SW 1271 (cell line): ENCODE measurements around the gene PRR20E.
"Not testable (repeated sequence)": the region's sequence is repeated elsewhere in the genome, so short reads cannot be mapped to it uniquely, and the experiment has no call there.

Experiments
- DNase-seq, 2 experiments: peaks; one replicate each; lab custom pipeline; 2025; lab: John Stamatoyannopoulos, UW

Gene PRR20E

GRCh38 chr13:57166897-57167296, at the start of gene PRR20E:
Gene PRR20E (plus strand): TSS chr13:57167197. CDS start chr13:57167584, 387 bp downstream.
- not testable (repeated sequence) for DNase-seq

- DNase-seq, result no peak
These were observed 43.3 kb upstream of the PRR20E start for GRCh38 chr13:57123681-57124080.

- DNase-seq, result no peak
These were observed 38.1 kb upstream of the PRR20E start for GRCh38 chr13:57128909-57129308.

GRCh38 chr13:57136093-57136492, 30.9 kb upstream of the PRR20E start:
- DNase-seq, result no peak

- no peak for DNase-seq
These were observed 29.4 kb upstream of the PRR20E start for GRCh38 chr13:57137585-57137984.

DNA sequence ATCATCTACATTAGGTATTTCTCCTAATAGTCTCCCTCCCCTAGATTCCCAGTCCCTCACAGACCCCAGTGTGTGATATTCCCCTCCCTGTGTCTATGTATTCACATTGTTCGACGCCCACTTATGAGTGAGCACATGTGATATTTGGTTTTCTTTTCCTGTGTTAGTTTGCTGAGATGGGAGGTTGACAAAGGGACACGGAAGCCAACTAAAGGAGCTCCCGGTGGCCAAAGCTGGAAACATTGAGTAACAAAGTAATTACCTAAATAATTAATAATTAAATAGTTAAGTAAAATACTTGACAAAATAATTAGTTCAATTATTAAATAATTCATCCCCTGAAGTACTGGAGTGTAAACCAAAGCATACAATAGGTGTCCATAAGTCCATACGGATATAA, 28.0 kb upstream of the PRR20E start:
- no peak for DNase-seq

GRCh38 chr13:57139781-57140180, 27.2 kb upstream of the PRR20E start:
- DNase-seq, result not testable (repeated sequence)

DNA sequence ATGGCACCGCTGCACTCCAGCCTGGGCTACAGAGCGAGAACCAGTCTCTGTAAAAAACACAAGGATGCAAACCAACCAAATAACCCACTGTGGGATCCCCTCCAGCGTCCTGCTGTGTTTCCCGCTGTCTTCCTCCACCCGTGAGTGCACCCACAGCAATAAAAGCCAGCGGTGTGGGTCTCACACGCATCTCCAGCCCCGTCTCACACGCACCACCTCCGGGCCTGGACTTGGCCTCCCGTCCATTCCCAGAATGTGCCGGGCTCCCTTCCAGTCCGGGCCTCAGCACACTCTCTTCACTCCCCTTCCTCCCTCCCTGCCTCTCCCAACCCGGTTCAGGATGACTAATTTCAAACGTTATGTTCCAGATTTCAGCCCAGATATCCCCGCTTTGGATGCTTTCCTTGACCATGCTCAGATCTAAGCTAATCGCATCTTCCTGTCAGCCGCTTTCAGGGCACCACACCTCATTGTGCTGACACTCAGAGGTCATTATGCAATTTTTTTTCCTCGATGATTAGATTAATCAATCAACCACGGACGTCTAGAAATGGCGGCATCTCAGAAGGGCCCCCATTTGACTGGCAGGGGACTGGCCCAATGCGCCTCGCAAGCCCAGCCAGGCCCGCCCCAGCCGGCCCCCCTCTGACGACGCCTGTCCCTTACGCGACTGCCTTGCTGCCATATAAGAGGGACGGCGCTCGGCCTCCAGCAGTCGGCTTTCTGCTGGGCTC, 26.6 kb upstream of the PRR20E start, which contains the start of gene PRR20A:
Gene PRR20A, plus strand, starts transcription at position 684 of the 734 bp plus-strand sequence. CDS start 387 bp downstream, outside the sequence.
- not testable (repeated sequence) for DNase-seq

- not testable (repeated sequence) for DNase-seq
These were observed 19.8 kb upstream of the PRR20E start, which contains the start of gene PRR20B for GRCh38 chr13:57147188-57147587. Gene PRR20B (plus strand): TSS chr13:57147488. CDS start chr13:57147875, 387 bp downstream.

DNA sequence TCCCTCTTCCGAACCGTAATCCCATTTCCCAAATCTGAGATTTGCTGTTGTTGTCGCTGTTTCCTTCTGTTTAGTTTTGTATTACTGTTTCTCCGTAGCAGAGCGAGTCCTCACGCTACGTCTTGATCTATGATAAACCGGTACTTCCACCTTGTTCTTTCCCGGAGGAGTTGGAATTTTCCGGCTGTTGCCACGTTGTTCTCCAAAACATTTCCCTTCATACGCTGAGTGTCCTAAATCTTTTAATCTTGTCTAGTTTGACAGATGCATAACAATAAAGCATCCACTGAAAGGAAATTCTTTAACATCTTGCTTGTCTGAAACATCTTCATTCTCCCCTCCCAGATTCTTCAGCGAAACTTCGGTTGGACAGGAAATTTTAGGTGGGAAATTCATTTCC, 18.9 kb upstream of the PRR20E start:
- not testable (repeated sequence) for DNase-seq

- not testable (repeated sequence) for DNase-seq
These were observed 13.2 kb upstream of the PRR20E start, which contains the start of gene PRR20C for GRCh38 chr13:57153761-57154160. Gene PRR20C (plus strand): TSS chr13:57154061. CDS start chr13:57154448, 387 bp downstream.

DNA sequence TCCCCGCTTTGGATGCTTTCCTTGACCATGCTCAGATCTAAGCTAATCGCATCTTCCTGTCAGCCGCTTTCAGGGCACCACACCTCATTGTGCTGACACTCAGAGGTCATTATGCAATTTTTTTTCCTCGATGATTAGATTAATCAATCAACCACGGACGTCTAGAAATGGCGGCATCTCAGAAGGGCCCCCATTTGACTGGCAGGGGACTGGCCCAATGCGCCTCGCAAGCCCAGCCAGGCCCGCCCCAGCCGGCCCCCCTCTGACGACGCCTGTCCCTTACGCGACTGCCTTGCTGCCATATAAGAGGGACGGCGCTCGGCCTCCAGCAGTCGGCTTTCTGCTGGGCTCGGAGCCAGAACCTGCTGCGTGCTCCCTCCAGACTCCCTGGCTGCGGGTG, 6.7 kb upstream of the PRR20E start, which contains the start of gene PRR20D:
Gene PRR20D, plus strand, starts transcription at position 301 of the 400 bp plus-strand sequence. CDS start 387 bp downstream, outside the sequence.
- DNase-seq, result not testable (repeated sequence)

- no peak for DNase-seq
These were observed 24.7 kb downstream of the PRR20E start for GRCh38 chr13:57191667-57192066.

- no peak for DNase-seq
These were observed 46.0 kb downstream of the PRR20E start for GRCh38 chr13:57212989-57213388.
